ENCODE measurements around the gene RANBP10.

RANBP10 gene

DNA sequence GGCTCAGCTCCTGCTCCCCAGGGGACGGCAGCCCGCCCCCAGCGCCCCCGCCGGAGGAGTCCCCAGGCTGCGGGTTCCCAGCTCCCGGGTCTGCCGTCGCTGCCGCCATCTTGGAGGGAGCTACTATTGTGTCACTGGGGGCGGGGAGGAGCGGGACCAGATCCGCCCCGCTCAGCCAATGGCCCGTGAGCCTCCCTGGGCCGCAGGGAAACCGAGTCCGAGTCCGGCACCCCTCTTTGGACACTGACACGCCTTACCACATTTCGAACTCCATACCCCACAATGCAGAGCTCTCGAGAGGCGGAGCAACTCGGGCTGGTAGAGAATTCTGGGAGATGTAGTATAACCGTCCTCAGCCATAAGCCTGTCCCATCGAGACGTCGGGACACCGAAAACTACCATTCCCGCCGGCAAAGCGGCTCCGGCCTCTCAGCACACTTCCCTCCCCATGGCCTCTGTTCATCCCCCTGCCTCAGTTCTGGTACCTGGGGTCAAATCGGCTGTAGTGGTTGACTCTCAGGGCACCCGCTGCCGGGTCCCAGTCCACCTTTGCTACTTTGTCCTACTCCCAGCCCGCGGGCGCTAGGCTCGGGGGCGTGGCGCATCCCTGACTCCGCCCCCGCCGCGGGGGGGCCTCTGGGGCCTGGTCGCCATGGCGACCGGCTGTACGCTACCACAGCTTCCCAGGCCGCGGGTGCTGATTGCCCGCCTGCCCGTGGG is at the start of gene RANBP10, which contains the start of gene TSNAXIP1:
TSS of gene RANBP10 (minus strand) at position 133 of the 720 bp plus-strand sequence. CDS start at position 109, 24 bp downstream.
TSS of gene TSNAXIP1 (plus strand) at position 462 of the 720 bp plus-strand sequence. CDS start 261 bp downstream, outside the sequence.
- Histone ChIP-seq H3K4me1 (ENCODE audit: insufficient read depth, low read length, poor library complexity, severe bottlenecking) (peaks cover 41% of the 10 kb centered on the region), H3F3A (ENCODE audit: low read depth) (no peaks in the 10 kb centered on the region), H4K20me1 (ENCODE audit: insufficient read depth, low read length, poor library complexity, severe bottlenecking) (peaks cover 32% of the 10 kb centered on the region), H2AFZ (ENCODE audit: low read length) (peak within 1 kb of the TSS; percentile 86), H3K4me2 (ENCODE audit: low read depth, low read length, poor library complexity, severe bottlenecking) (peak within 1 kb of the TSS; percentile 98), H3K36me3 (ENCODE audit: insufficient read depth, low read length) (no peaks in the 10 kb centered on the region), H3K9me2 (replicated peaks; ENCODE audit: low read depth, low read length) (no peaks in the 10 kb centered on the region), H3K27me3 (ENCODE audit: insufficient read depth, low read length, poor library complexity, severe bottlenecking) (no peaks in the 10 kb centered on the region), H3K9me3 (ENCODE audit: insufficient read depth, low read depth, low read length) (no peaks in the 10 kb centered on the region), H3K4me3 (ENCODE audit: low read length, poor library complexity, severe bottlenecking) (peak within 1 kb of the TSS; percentile 93), H3K9ac (ENCODE audit: low read depth, low read length, poor library complexity, severe bottlenecking) (peak within 1 kb of the TSS; percentile 85), H3K79me2 (ENCODE audit: insufficient read depth, low read length) (peaks cover 46% of the 10 kb centered on the region)
- no peak for TF ChIP-seq EZH2phosphoT487 (IDR thresholded peaks at IDR 0.05; ENCODE audit: borderline replicate concordance)
- TF ChIP-seq, protein P1, sequence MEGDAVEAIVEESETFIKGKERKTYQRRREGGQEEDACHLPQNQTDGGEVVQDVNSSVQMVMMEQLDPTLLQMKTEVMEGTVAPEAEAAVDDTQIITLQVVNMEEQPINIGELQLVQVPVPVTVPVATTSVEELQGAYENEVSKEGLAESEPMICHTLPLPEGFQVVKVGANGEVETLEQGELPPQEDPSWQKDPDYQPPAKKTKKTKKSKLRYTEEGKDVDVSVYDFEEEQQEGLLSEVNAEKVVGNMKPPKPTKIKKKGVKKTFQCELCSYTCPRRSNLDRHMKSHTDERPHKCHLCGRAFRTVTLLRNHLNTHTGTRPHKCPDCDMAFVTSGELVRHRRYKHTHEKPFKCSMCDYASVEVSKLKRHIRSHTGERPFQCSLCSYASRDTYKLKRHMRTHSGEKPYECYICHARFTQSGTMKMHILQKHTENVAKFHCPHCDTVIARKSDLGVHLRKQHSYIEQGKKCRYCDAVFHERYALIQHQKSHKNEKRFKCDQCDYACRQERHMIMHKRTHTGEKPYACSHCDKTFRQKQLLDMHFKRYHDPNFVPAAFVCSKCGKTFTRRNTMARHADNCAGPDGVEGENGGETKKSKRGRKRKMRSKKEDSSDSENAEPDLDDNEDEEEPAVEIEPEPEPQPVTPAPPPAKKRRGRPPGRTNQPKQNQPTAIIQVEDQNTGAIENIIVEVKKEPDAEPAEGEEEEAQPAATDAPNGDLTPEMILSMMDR (conservative IDR thresholded peaks at IDR 0.05; ENCODE audit: low read length): no peak

DNA sequence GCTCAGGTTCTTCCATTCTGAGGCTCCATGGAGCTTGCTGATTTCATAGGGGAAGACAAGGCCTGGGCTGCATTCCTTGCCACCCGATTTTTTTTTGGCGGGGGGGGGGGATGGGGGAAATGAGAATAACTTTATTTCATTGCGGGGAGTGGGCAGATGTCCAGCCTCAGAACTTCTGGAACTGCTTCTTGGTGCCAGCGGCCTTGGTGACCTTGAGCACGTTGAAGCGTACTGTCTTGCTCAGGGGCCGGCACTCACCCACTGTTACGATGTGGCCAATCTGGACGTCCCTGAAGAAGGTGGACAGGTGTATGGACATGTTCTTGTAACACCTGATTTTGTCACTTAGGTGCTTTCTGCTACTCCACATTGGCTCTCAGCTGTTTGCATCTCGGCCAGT is 49.4 kb upstream of the RANBP10 start:
- Histone ChIP-seq H3K9me2 (replicated peaks; ENCODE audit: low read depth, low read length) (no peaks in the 10 kb centered on the region), H3K9ac (ENCODE audit: low read depth, low read length, poor library complexity, severe bottlenecking) (no peak overlapping the region), H2AFZ (ENCODE audit: low read length) (no peak overlapping the region), H3K79me2 (ENCODE audit: insufficient read depth, low read length) (peaks cover 94% of the 10 kb centered on the region), H3K9me3 (ENCODE audit: insufficient read depth, low read depth, low read length) (no peaks in the 10 kb centered on the region), H3K36me3 (ENCODE audit: insufficient read depth, low read length) (peaks cover 8% of the 10 kb centered on the region; the same call in 1 of the 2 replicates), H4K20me1 (ENCODE audit: insufficient read depth, low read length, poor library complexity, severe bottlenecking) (peaks cover 44% of the 10 kb centered on the region), H3K4me1 (ENCODE audit: insufficient read depth, low read length, poor library complexity, severe bottlenecking) (peaks cover 11% of the 10 kb centered on the region), H3F3A (ENCODE audit: low read depth) (no peaks in the 10 kb centered on the region), H3K4me3 (ENCODE audit: low read length, poor library complexity, severe bottlenecking) (no peak overlapping the region), H3K27me3 (ENCODE audit: insufficient read depth, low read length, poor library complexity, severe bottlenecking) (no peaks in the 10 kb centered on the region), H3K4me2 (ENCODE audit: low read depth, low read length, poor library complexity, severe bottlenecking) (no peak overlapping the region)
- TF ChIP-seq, protein P1 (conservative IDR thresholded peaks at IDR 0.05; ENCODE audit: low read length): no peak
- TF ChIP-seq EZH2phosphoT487 (IDR thresholded peaks at IDR 0.05; ENCODE audit: borderline replicate concordance): no peak

DNA sequence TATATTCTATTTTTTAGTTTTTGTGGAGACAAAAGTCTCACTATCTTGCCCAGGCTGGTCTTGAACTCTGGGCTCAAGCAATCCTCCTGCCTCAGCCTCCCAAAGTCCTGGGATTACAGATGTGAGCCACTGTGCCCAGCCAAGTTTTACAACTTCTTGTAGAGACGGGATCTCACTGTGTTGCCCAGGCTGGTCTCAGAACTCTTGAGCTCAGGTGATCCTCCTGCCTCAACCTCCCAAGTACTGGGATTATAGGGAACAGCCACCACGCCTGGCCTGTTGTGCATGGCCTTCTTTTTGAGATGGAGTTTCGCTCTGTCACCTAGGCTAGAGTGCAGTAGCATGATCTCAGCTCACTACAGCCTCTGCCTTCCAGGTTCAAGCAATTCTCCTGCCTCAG is 47.3 kb upstream of the RANBP10 start:
- H2AFZ ChIP-seq (ENCODE audit: low read length): no peak overlapping the region

More for the DNA sequence above, 47.3 kb upstream of the RANBP10 start:
- peaks cover 94% of the 10 kb centered on the region for H3K79me2 ChIP-seq (ENCODE audit: insufficient read depth, low read length)
- no peaks in the 10 kb centered on the region for H3K9me3 ChIP-seq (ENCODE audit: insufficient read depth, low read depth, low read length)
- H3K4me3 ChIP-seq (ENCODE audit: low read length, poor library complexity, severe bottlenecking): no peak overlapping the region
- no peaks in the 10 kb centered on the region for H3K36me3 ChIP-seq (ENCODE audit: insufficient read depth, low read length)
- no peaks in the 10 kb centered on the region for H3K27me3 ChIP-seq (ENCODE audit: insufficient read depth, low read length, poor library complexity, severe bottlenecking)
- no peaks in the 10 kb centered on the region for H3F3A ChIP-seq (ENCODE audit: low read depth)
- H3K9ac ChIP-seq (ENCODE audit: low read depth, low read length, poor library complexity, severe bottlenecking): no peak overlapping the region
- H3K9me2 ChIP-seq (replicated peaks; ENCODE audit: low read depth, low read length): no peaks in the 10 kb centered on the region
- TF ChIP-seq, protein P1 (conservative IDR thresholded peaks at IDR 0.05; ENCODE audit: low read length): no peak
- TF ChIP-seq EZH2phosphoT487 (IDR thresholded peaks at IDR 0.05; ENCODE audit: borderline replicate concordance): no peak
- H3K4me2 ChIP-seq (ENCODE audit: low read depth, low read length, poor library complexity, severe bottlenecking): no peak overlapping the region
- peaks cover 16% of the 10 kb centered on the region for H3K4me1 ChIP-seq (ENCODE audit: insufficient read depth, low read length, poor library complexity, severe bottlenecking)
- peaks cover 41% of the 10 kb centered on the region for H4K20me1 ChIP-seq (ENCODE audit: insufficient read depth, low read length, poor library complexity, severe bottlenecking)

Measured in Loucy (cell line).